ENCODE results near the gene RAX2. TPM values are rescaled to one million over a fixed set of nuclear protein-coding genes. Genes with fewer than 3 reads are reported as not detected.

The RAX2 gene
- total and polyA plus RNA-seq, 4 donors, result not detected

GRCh38 chr19:3774621-3775373, 2.8 kb upstream of the RAX2 start:
- no peak overlapping the region for H3K27ac ChIP-seq (ENCODE audit: low read depth in 1 of 2, low read length in 2 of 2)
- no peaks in the 10 kb centered on the region for H3K27me3 ChIP-seq (ENCODE audit: control insufficient read depth in 1 of 2, insufficient read depth in 2 of 2, low read length in 1 of 2)
- H3K4me3 ChIP-seq (ENCODE audit: low read length in 2 of 2), result no peak overlapping the region
- H3K9me3 ChIP-seq (ENCODE audit: control insufficient read depth, low read length), result no peaks in the 10 kb centered on the region
- DNase-seq, result no peak
- intact Hi-C loops (cut with DNase I), result no loop called here
- ATAC-seq (ENCODE audit: low FRiP score), result no peak
- no peaks in the 10 kb centered on the region for H3K4me1 ChIP-seq (ENCODE audit: control insufficient read depth in 1 of 2, insufficient read depth in 2 of 2, low read length in 2 of 2)
- 60 to 67% methylated on average over 25 of the region's 25 CpGs for WGBS, 2 donors
- no peaks in the 10 kb centered on the region for H3K36me3 ChIP-seq (ENCODE audit: control insufficient read depth in 1 of 2, insufficient read depth in 2 of 2, low read length in 1 of 2)

- H3K27ac ChIP-seq (ENCODE audit: low read depth in 1 of 2, low read length in 2 of 2), result no peak overlapping the region
- H3K36me3 ChIP-seq (ENCODE audit: control insufficient read depth in 1 of 2, insufficient read depth in 2 of 2, low read length in 1 of 2), result no peaks in the 10 kb centered on the region
- H3K4me1 ChIP-seq (ENCODE audit: control insufficient read depth in 1 of 2, insufficient read depth in 2 of 2, low read length in 2 of 2), result no peaks in the 10 kb centered on the region
- intact Hi-C loops (cut with DNase I), result no loop called here
- 81 to 87% methylated on average over 12 of the region's 12 CpGs for WGBS, 2 donors
- no peak overlapping the region for H3K4me3 ChIP-seq (ENCODE audit: low read length in 2 of 2)
- ATAC-seq (ENCODE audit: low FRiP score) (no peak), DNase-seq (no peak)
- no peaks in the 10 kb centered on the region for H3K27me3 ChIP-seq (ENCODE audit: control insufficient read depth in 1 of 2, insufficient read depth in 2 of 2, low read length in 1 of 2)
- no peaks in the 10 kb centered on the region for H3K9me3 ChIP-seq (ENCODE audit: control insufficient read depth, low read length)
Observed at GRCh38 chr19:3773814-3774515, 1.9 kb upstream of the RAX2 start.

GRCh38 chr19:3771000-3771905, 775 bp downstream of the RAX2 start:
- H3K9me3 ChIP-seq (ENCODE audit: control insufficient read depth, low read length), result no peaks in the 10 kb centered on the region
- 79 to 80% methylated on average over 33 to 35 of the region's 35 CpGs for WGBS, 2 donors

GRCh38 chr19:3770136-3770999, 1.7 kb downstream of the RAX2 start:
- ATAC-seq (ENCODE audit: low FRiP score) (no peak), DNase-seq (no peak)
- Histone ChIP-seq H3K27ac (ENCODE audit: low read depth in 1 of 2, low read length in 2 of 2) (no peak overlapping the region), H3K4me1 (ENCODE audit: control insufficient read depth in 1 of 2, insufficient read depth in 2 of 2, low read length in 2 of 2) (no peaks in the 10 kb centered on the region), H3K9me3 (ENCODE audit: control insufficient read depth, low read length) (no peaks in the 10 kb centered on the region), H3K4me3 (ENCODE audit: low read length in 2 of 2) (no peak overlapping the region), H3K27me3 (ENCODE audit: control insufficient read depth in 1 of 2, insufficient read depth in 2 of 2, low read length in 1 of 2) (no peaks in the 10 kb centered on the region), H3K36me3 (ENCODE audit: control insufficient read depth in 1 of 2, insufficient read depth in 2 of 2, low read length in 1 of 2) (no peaks in the 10 kb centered on the region)
- WGBS, 2 donors, result 71 to 74% methylated on average over 41 to 53 of the region's 53 CpGs
- intact Hi-C loops (cut with DNase I), result no loop called here

More at GRCh38 chr19:3771000-3771905, 775 bp downstream of the RAX2 start:
- no peak overlapping the region for H3K4me3 ChIP-seq (ENCODE audit: low read length in 2 of 2)
- ATAC-seq (ENCODE audit: low FRiP score) (no peak), DNase-seq (no peak)
- intact Hi-C loops (cut with DNase I), result no loop called here
- H3K27ac ChIP-seq (ENCODE audit: low read depth in 1 of 2, low read length in 2 of 2), result no peak overlapping the region
- H3K36me3 ChIP-seq (ENCODE audit: control insufficient read depth in 1 of 2, insufficient read depth in 2 of 2, low read length in 1 of 2), result no peaks in the 10 kb centered on the region
- no peaks in the 10 kb centered on the region for H3K27me3 ChIP-seq (ENCODE audit: control insufficient read depth in 1 of 2, insufficient read depth in 2 of 2, low read length in 1 of 2)
- H3K4me1 ChIP-seq (ENCODE audit: control insufficient read depth in 1 of 2, insufficient read depth in 2 of 2, low read length in 2 of 2), result no peaks in the 10 kb centered on the region

- Histone ChIP-seq H3K27me3 (ENCODE audit: control insufficient read depth in 1 of 2, insufficient read depth in 2 of 2, low read length in 1 of 2) (no peaks in the 10 kb centered on the region), H3K36me3 (ENCODE audit: control insufficient read depth in 1 of 2, insufficient read depth in 2 of 2, low read length in 1 of 2) (no peaks in the 10 kb centered on the region), H3K9me3 (ENCODE audit: control insufficient read depth, low read length) (no peaks in the 10 kb centered on the region), H3K4me3 (ENCODE audit: low read length in 2 of 2) (no peak overlapping the region), H3K4me1 (ENCODE audit: control insufficient read depth in 1 of 2, insufficient read depth in 2 of 2, low read length in 2 of 2) (no peaks in the 10 kb centered on the region), H3K27ac (ENCODE audit: low read depth in 1 of 2, low read length in 2 of 2) (no peak overlapping the region)
- DNase-seq (no peak), ATAC-seq (ENCODE audit: low FRiP score) (no peak)
- 82 to 84% methylated on average over 17 of the region's 17 CpGs for WGBS, 2 donors
- intact Hi-C loops (cut with DNase I), result no loop called here
Observed at GRCh38 chr19:3769494-3769893, 2.5 kb downstream of the RAX2 start.

GRCh38 chr19:3768748-3769099, 3.3 kb downstream of the RAX2 start:
- Histone ChIP-seq H3K9me3 (ENCODE audit: control insufficient read depth, low read length) (no peaks in the 10 kb centered on the region), H3K4me1 (ENCODE audit: control insufficient read depth in 1 of 2, insufficient read depth in 2 of 2, low read length in 2 of 2) (no peaks in the 10 kb centered on the region), H3K27ac (ENCODE audit: low read depth in 1 of 2, low read length in 2 of 2) (no peak overlapping the region), H3K4me3 (ENCODE audit: low read length in 2 of 2) (no peak overlapping the region), H3K27me3 (ENCODE audit: control insufficient read depth in 1 of 2, insufficient read depth in 2 of 2, low read length in 1 of 2) (no peaks in the 10 kb centered on the region), H3K36me3 (ENCODE audit: control insufficient read depth in 1 of 2, insufficient read depth in 2 of 2, low read length in 1 of 2) (no peaks in the 10 kb centered on the region)
- intact Hi-C loops (cut with DNase I), result no loop called here
- DNase-seq (no peak), ATAC-seq (ENCODE audit: low FRiP score) (no peak)
- WGBS, 2 donors, result 90 to 97% methylated on average over 6 to 7 of the region's 7 CpGs

GRCh38 chr19:3768015-3768747, 3.8 kb downstream of the RAX2 start:
- intact Hi-C loops (cut with DNase I), result no loop called here
- H3K27me3 ChIP-seq (ENCODE audit: control insufficient read depth in 1 of 2, insufficient read depth in 2 of 2, low read length in 1 of 2), result no peaks in the 10 kb centered on the region
- H3K27ac ChIP-seq (ENCODE audit: low read depth in 1 of 2, low read length in 2 of 2), result no peak overlapping the region
- 86 to 93% methylated on average over 25 of the region's 25 CpGs for WGBS, 2 donors
- ATAC-seq (ENCODE audit: low FRiP score), result no peak
- no peaks in the 10 kb centered on the region for H3K36me3 ChIP-seq (ENCODE audit: control insufficient read depth in 1 of 2, insufficient read depth in 2 of 2, low read length in 1 of 2)
- H3K9me3 ChIP-seq (ENCODE audit: control insufficient read depth, low read length), result no peaks in the 10 kb centered on the region
- no peak overlapping the region for H3K4me3 ChIP-seq (ENCODE audit: low read length in 2 of 2)
- H3K4me1 ChIP-seq (ENCODE audit: control insufficient read depth in 1 of 2, insufficient read depth in 2 of 2, low read length in 2 of 2), result no peaks in the 10 kb centered on the region
- DNase-seq, result no peak

Measured in aorta (tissue), 5 donors.